HG03439 (cell line): Measurements from ENCODE around the gene PPP1R2.
"Not testable (repeated sequence)": the region's sequence is repeated elsewhere in the genome, so short reads cannot be mapped to it uniquely, and the experiment has no call there.

Source experiments
- ATAC-seq: cut with Tn5 transposase; IDR thresholded peaks from one replicate; pipeline ENCODE4 v1.9.1; 2021; ENCODE audit warnings: mild to moderate bottlenecking, moderate library complexity; ENCODE audit not compliant: unreplicated experiment

Gene PPP1R2

DNA sequence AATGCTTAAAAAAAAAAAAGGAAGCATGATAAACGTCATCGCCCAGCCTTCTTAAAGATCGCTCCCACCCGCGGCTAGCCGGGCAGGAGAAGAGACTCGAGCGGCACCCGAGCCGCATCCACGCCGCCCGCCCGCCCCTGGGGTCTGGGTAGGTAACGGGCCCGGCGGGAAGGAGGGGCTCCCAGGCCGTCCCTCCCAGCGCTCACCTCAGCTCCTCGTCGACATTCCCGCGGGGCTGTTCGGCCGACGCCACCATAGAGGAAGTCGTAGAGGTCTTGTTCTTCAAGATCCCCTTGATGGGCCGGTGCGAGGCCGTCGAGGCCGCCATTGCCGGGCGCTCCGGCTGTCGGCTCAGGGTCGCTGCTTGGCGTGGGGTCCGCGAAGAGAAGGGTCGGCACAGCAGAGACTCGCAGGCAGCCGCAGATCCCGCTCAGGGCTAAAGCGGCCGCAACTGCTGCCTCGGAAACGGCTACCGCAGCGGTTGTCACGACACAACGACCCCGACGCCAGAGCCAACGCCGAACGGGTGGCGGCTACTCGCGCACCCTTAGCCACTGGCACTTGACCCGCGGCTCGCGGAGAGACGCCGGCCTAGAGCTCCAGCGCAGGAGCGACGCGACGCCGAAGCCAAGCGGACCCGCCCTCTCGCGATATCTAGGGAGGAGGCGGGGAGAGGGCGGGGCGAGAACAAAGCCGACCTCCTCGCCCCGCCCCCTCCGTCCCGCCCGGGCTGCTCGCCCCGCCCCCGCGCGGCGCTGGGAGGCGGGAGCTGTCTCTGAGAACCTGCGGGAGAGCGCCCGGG, at the start of gene PPP1R2:
Gene PPP1R2, minus strand, starts transcription at position 628 of the 802 bp plus-strand sequence. Its CDS starts 300 bp downstream, at position 328.
- ATAC-seq, result peak; percentile 71

- ATAC-seq, result no peak
Observed at GRCh38 chr3:195591852-195592251, 48.7 kb upstream of the PPP1R2 start.

GRCh38 chr3:195591220-195591619, 48.1 kb upstream of the PPP1R2 start:
- no peak for ATAC-seq

DNA sequence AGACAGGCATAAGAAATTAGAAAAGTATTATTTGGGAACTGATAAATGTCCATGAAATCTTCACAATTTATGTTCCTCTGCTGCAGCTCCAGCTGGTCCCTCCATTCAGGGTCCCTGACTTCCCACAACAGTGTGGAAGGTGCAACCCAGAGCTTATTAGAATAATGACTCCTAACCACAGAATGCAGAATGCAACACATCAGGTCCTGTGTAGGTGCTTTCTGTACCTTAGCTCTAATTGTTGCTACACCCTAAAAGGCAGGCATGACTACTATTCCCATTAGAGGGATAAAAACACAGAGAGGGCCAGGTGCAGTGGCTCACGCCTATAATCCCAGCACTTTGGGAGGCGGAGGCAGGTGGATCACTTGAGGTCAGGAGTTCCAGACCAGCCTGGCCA, 47.3 kb upstream of the PPP1R2 start:
- not testable (repeated sequence) for ATAC-seq

GRCh38 chr3:195589796-195590195, 46.7 kb upstream of the PPP1R2 start:
- ATAC-seq, result not testable (repeated sequence)

DNA sequence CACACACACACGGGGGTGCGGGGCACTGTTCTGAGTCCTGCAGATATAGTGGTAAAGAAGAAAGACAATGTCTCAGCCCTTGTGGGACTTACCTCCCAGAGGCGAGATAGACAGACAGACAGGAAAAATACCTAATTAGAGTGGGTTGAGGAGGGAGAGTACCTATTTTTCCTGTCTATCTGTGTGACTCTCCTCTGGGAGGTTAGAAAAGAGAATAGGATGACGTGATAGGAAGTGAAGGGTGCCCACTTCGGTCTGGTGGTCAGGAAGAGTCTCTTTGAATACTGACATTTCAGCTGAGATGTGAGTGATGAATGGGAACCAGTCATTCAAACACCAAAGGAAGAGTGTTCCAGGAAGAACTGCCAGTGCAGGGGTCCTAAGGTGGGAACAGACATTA, 44.7 kb upstream of the PPP1R2 start:
- no peak for ATAC-seq

- ATAC-seq, result no peak
Observed at GRCh38 chr3:195587406-195587805, 44.3 kb upstream of the PPP1R2 start.

DNA sequence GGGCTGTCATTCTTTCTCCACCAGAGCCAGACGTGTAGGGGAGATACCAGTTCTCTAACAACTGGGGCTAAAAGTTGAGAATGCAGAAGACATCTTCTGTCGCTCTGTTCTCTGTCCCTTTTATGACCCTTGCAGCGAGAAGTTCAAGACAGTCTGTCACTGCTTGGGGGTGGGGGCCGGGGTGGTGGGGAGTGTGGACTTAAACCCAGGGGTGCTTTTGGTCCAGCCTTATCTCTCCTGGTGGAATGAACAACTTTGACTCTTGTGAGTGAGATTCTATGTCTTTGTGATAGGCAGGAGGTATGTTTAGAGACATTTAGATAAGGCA, 41.4 kb upstream of the PPP1R2 start:
- ATAC-seq, result no peak

GRCh38 chr3:195583831-195584542, 40.9 kb upstream of the PPP1R2 start, which contains the start of gene APOD:
APOD (minus strand) TSS chr3:195583940; CDS start chr3:195579461, 4,479 bp downstream.
- no peak for ATAC-seq

- no peak for ATAC-seq
Observed at GRCh38 chr3:195582947-195583346, 39.8 kb upstream of the PPP1R2 start.

DNA sequence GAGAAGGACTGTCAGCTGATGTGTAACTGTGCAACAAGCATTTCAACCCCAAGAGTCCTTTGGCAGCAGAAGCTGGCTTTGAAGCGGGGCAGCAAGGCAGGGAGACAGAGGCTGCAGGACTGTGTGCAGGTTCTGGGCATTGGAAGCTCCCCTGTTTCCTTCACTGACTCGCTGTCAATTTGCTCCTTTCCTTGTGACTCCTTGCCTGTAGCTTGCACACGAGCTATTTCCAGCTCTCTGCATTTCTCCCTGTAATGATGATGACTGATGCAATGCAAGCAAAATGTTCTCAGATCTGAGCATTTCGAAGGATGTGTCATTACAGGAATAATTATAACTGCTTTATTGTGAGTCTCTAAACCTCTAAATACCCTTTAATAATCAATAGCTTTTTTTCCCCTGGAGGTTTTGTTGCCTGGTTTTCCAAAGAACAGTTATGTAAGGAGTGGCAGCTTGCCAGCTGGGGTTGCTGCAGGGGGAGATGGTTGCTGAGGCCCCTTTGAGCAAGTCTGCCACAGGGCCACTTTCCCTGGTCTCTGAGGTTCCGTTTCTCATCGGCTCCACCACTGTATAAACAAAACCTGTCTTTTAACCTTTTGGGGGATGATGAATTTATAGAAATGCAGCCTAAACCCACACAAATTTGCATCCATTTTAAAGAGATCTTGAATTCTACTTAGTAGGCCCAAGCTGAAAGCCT, 37.8 kb upstream of the PPP1R2 start:
- ATAC-seq, result no peak

DNA sequence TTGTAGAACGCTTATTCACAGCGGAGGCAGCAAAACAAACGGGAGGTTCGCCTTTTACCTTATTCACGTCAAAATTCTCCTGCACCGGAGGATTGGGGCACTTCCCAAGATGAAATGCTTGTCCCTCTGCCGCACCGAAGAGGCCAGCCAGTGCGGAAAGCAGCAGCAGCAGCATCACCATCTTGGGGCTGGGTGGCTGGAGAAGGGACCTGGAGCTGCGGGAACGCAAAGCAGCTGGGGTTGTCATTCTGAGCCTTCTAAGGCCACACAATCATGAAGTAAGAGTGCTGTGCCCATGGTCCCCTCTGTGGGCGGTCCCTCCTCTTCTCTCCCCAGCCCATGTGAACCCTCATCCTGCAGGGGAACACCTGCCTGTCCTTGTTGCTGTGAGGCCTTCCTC, 36.2 kb upstream of the PPP1R2 start:
- no peak for ATAC-seq

GRCh38 chr3:195578565-195578964, 35.4 kb upstream of the PPP1R2 start:
- no peak for ATAC-seq

DNA sequence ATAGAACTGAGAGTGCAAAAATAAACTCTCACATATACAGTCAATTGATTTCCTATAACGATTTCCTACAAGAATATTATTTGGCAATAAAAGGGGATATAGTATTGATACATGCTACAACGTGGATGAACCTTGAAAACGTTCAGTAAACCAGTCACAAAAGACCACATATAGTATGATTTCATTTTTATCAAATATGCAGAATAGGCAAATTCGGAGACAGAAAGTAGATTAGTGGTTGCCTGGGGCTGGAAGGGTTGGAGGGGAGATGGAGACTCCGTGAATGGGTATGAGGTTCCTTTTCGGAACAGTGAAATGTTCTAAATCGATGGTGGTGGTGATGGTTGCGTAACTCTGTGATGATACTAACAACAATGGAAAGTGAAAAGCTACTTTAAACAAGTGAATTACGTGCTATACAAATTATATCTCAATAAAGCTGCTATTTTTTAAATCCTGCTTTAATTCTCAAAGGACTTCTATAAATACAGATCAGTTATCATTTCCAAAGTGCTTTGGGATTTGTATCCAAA, 34.6 kb upstream of the PPP1R2 start:
- ATAC-seq, result no peak

GRCh38 chr3:195574497-195575304, 31.6 kb upstream of the PPP1R2 start:
- no peak for ATAC-seq

- ATAC-seq, result no peak
Observed at GRCh38 chr3:195573611-195574496, 30.7 kb upstream of the PPP1R2 start.

- ATAC-seq, result no peak
Observed at GRCh38 chr3:195571361-195571760, 28.2 kb upstream of the PPP1R2 start.

- ATAC-seq, result no peak
Observed at GRCh38 chr3:195570912-195571311, 27.8 kb upstream of the PPP1R2 start.

GRCh38 chr3:195570344-195570743, 27.2 kb upstream of the PPP1R2 start:
- ATAC-seq, result no peak

GRCh38 chr3:195568630-195569029, 25.5 kb upstream of the PPP1R2 start:
- no peak for ATAC-seq
